HG03039 (cell line): Measurements from ENCODE around the gene SPAM1.
"Not testable (repeated sequence)": the region's sequence is repeated elsewhere in the genome, so short reads cannot be mapped to it uniquely, and the experiment has no call there.

Experiments used
- ATAC-seq: cut with Tn5 transposase; IDR thresholded peaks from one replicate; pipeline ENCODE4 v1.9.1; 2021; ENCODE audit warnings: mild to moderate bottlenecking, moderate library complexity; ENCODE audit not compliant: unreplicated experiment

SPAM1 gene

DNA sequence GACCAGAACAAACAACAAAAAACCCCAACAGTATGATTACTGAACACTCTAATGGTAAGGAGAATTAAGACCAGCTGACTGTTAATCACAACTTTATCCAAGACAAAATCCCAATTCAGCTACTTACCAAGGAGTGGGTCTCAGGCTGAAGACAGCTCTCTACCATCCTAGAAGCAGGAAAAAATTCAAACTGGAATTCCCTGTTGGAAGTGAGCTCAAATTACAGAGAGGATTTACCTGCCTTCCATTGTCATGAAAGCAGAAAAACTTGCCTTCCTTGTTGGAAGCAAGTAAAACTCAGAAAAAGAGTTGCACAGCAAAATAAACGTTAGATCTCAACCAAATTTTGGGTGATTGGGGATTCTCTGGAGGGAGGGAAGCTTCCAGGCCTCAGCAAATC is 20.9 kb downstream of the SPAM1 start:
- no peak for ATAC-seq

DNA sequence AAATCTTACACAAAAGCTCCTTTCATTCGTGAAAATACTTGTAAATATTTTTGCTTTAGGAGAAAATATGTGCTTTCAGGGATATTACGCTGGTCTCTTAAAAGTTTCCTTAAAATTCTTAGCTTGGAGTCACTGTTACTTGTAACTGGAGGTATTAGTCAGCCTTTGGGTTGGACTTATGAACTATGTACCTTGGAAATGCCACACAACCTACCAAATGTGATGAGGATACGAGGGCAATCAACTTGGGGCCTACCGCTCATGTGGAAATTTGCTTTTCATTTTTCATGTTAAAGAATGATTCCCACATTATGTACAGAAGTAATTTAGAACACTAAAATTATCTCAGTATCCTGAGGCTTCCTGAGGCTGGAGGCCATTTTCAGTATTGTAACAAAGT is 23.1 kb downstream of the SPAM1 start:
- ATAC-seq = no peak

DNA sequence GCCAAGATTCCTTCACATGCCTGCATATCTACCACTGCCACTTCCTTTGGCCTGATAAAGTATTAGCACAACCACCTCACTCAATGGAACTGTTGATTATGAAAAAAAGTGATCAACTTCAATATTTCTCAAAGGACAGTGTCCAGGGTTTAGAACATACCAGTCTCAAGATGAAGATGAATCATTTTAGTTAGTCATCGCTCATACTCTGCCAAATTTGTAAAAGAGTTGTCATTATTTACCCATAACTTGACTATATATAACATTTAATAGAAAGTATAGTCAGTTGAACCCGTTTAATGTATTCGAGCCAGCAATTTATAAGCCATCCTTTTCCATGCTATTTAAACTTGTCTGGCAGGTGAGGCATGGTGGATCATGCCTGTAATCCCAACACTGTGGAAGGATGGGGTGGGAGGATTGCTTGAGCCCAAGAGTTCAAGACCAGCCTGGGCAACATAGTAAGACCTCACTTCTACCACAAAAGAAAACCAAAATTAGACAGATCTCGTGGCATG is 33.2 kb downstream of the SPAM1 start:
- no peak for ATAC-seq

DNA sequence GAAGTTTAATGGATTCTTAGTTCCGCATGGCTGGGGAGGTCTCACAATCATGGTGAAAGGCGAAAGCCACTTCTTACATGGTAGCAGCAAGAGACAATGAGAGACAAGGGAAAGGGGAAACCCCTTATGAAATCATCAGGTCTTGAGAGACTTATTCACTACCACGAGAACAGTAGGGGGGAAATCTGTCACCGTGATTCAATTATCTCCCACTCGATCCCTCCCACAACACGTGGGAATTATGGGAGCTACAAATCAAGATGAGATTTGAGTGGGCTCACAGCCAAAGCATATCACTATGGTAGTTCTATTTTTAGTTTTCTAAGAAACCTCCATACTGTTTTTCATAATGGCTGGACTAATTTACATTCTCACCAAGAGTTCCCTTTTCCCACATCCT is 36.7 kb downstream of the SPAM1 start:
- no peak for ATAC-seq

DNA sequence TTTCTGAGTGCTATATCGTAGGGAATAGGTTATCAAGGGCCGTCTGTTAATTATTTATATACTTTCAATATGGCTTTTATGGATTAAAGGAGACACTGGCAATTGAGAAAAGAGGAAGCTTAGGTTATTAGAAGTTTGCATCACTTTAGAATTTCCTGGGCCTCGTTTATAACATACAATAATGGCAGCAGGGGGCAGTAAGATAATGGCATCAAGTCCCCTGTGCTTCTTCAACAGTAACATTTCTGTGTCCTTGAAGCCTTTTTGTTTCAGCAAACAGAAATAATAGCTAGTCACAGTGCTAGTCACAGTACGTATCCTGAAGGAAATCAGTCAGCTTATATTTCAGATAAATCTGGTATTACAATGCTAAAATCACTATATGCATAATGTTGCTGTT is 41.9 kb downstream of the SPAM1 start:
- no peak for ATAC-seq

DNA sequence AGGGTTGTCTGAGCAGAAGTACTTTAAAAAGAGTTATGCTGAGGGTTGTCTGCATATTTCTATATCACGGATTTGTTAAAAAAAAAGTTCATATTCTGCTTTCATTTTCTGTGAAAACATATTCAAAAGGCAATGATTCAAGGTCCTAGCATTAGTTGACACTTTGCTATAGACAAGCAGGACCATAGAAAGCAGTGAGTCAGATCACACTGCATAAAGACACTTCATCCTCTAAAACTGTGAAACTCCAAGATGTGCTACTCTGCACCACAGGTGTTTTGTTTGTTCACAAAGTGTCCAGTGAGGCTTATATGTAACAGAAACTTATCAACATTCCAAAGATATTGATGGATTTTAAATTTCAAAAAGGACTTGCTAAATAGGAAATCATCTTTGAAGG is 47.0 kb downstream of the SPAM1 start:
- ATAC-seq = no peak

DNA sequence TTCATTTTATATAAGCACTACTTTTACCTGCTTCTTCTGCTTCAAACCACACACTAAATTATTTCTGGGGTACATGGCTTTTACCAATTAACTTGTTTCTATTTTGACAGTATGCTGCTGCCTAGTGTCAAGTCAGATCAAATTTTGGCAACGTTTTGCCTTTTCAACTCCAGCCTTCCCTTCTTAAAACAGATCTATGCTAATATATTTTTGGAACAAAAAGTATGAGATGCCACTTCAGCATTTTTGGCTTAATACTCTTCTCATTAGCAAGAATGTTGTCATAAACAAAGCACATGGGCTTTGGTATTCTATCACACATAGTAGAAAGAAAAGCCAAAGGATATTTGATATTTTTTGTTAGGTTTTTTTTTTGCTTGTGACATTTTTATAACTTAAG is 47.8 kb downstream of the SPAM1 start:
- no peak for ATAC-seq

DNA sequence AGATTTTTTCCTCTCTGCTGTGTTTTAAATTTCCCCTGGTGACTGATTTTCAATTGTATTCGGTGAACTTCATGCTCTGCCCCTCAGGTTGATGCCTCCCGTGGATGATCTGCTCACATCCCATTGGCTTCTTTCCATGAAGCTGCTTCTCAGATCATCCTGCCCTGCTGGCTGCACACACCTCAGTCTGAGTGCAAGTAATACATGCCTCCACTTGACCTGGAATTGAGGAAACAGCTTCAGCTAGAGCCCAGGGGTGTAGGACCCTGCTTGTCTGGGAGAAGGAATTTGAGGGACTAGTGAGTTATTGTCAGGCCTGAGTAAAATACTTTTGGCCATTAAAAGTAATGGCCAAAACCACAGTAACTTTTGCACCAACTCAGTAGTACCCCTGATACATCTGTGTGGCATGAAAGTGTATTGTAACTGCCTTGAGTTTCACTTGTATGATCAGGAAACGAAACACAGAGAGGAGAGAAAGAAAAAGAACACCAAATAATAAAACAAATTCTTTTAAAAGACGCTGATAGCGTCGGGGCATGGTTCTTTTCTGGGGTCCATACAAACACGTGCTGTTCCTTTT is 49.4 kb downstream of the SPAM1 start:
- ATAC-seq = no peak

DNA sequence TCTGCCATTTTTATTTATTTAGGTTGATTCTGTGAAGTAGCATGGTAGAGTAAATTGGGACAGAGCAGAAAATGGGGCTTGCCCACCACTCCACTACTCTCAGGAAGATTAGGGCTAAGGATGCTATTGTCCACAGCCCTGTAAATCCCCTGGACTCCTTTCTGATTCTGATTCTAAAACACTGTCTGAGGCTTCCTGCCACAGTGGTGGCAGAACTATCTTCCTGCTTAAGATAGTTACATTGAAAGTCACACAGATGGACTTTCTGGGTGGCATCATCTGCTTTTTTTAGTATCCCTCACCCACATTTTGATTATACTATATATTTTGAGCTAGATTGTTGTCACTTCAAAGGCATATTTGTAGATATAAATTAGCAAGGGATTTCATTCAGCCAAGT is 50.0 kb downstream of the SPAM1 start:
- no peak for ATAC-seq

DNA sequence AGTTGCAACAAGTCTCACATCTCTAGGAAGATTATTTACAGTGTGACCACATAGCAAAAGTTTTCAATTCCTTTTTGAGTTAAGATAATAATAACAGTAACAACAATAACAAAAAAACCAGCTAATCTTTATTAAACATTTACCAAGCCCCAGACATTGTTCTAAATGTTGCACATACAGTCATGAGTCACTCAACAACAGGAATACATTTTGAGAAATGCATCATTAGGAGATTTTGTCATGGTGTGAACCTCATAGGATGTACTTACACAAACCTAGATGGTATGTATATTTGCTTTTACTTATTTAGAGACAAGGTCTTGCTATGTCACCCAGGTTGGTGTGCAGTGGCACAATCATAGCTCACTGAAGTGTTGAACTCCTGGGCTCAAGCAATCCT is 52.0 kb downstream of the SPAM1 start:
- no peak for ATAC-seq

DNA sequence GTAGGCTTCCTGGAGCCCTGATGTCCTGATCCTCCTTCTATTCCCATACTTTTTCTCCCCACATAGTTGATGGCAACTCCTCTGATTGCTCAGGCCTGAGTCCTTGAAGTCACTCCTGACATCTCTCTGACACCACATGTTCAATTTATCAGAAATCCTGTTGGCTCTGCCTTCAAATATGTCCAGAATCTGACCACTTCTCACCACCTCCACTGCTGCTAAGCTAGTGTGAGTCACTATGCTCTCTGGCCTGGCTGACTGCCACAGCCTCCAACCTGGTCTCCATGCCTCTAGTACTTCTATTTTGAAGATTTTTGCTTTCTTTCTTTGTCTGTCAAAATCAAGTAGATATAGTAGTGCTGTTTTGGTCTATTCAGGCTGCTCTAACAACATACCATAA is 54.8 kb downstream of the SPAM1 start:
- ATAC-seq = no peak

DNA sequence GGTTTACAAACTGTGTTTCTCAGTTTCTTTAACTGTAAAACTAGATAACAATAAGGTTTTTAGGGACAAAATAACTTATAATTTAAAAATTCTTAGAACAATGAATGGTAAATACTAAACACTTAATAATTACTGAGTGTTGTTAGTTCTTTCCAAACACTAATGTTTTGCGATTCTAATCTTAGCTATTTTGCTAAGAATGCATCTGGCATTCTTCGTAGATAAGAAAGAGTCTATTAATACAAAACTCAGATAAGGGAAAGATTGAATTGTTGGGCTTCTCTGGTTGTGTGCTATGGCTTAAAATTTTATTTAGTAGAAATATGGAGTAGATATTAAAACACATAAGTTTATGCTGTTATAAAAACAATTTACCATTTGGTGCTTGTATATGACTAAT is 62.4 kb downstream of the SPAM1 start:
- no peak for ATAC-seq

DNA sequence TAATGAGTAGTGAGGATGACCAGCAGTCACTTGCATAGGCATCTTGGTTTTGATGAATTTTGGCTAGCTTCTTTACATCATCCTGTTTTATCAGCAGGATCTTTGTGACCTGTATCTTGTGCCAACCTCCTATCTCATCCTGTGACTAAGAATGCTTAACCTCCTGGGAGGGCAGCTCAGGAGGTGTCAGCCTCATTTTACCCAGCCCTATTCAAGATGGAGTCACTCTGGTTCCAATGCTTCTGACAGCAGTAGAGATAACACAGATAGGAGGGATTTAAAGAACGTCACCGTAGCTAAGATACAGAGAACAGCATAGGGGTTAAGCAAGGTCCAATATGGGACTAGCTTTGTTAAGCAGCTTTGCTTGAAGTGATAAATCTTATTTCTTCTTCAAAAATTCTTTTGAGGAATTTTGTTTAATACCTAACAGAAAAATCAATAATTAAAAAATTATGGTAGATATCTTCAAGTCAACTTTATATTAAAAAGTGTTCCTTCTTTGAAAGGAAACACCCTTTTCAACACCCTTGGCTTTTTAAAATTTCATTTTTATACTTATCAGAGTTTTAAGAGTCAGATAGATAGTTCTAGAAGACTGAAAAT is 68.0 kb downstream of the SPAM1 start:
- ATAC-seq = no peak

DNA sequence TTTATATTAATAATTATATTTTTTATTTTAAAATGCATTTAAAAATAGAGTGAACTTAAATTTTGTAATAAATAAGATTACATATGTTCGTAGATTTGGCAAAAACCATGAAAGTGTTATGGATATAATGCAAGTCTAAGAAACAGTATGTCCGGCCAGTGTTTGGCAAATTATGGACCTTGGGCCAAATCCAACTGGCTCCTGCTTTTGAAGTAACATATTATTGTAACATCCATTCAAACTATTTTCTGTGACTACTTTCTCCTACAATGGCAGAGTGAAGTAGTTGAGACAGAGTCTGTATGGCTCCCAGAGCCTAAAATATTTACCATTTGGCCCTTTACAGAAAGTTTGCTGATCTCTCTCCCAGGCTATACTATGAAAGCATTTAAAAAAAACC is 69.0 kb downstream of the SPAM1 start:
- no peak for ATAC-seq

DNA sequence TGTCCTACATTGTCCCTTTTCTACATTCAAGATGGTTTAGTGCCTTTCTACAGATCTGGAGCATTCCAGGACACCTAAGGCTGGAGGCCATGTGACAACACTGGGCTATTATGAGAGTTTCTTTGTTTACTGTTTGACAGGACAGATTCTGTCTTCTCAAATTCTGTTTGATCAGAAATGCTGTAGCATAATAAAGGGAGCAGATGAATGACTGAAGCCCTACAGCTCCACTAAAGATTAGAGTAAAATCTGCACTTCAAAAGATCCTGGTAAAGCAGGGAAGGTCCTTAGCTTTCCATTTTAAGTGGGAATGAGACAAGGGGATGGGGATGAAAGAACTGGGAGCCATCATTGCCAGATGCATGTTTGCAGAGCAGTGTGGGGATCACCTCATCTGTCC is 69.4 kb downstream of the SPAM1 start:
- ATAC-seq = no peak

DNA sequence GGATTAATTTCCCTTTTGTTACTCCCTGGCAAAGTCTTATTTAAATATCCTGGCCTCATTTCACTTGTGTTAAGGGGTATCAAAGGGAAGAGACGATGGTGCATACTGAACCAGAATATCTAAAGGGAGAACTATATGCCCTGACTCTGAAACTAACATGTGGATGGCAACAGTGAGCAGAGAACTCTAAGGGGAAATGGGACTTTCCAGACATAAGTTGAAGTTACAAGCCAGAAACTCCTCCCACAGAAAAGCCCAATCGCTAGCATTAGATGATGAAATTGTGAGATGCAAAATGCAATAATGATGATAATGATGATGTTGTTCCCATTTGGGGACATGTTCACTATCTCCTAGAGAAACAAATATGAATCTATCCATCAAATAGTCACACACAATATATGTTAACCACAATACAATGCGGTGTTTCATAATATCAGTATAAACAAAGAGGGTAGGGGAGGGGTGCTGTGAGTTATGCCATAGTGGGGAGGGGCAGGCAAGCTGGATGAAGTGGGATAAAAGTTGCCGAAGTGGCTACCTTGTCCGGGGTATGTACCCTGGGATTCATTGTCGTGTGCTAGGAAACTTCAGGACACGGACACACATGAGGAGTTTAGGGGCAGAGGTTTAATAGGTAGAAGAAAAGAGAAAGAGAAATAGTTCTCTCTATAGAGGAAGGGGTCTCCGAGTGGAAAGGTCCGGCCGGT is 70.7 kb downstream of the SPAM1 start:
- no peak for ATAC-seq

DNA sequence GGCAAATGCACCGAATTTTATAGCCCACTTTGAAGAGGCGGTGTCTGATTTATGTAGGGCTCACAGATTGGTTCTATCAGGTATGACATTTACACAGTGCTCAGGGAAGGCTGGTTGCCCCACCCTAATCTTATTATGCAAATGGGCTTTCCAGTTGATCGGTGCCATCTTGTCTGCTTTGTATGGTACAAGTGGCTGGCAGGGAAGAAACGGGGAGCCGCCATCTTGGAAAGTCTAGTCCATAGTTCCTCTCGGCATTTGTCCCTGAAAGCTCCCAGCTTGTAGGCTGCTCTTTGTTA is 71.2 kb downstream of the SPAM1 start:
- ATAC-seq = no peak

DNA sequence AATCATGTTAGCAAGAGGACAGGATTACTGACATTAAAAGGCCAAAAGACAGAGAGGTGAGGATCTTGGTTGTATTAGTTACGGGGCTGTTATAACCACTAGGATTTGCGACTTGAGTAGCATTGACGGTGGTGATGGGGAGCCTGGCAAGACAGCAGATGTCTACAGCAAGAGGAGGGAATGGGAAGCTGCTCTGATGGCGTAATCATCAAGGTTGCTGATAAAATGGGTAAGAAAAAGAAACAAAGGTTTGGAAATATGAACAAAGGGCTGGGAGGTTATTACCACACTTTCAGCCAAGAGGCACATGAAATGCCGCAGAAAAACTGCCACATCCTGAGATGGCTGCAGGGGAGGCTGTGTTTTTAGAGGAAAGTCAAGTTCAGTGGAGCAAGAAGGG is 73.9 kb downstream of the SPAM1 start:
- ATAC-seq = no peak

DNA sequence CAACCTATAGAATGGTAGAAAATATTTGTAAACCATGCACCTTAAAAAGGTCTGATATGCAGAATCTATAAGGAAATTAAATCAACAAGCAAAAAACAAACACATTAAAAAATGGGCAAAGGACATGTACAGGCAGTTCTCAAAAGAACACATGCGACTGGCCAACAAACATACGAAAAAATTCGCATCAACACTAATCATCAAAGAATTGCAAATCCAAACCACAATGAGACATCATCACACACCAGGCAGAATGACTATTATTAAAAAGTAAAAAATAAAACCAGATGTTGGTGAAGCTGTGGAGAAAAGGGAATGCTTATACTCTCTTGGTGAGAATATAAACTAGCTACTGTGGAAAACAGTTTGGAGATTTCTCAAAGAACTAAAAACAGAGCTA is 74.7 kb downstream of the SPAM1 start:
- no peak for ATAC-seq

DNA sequence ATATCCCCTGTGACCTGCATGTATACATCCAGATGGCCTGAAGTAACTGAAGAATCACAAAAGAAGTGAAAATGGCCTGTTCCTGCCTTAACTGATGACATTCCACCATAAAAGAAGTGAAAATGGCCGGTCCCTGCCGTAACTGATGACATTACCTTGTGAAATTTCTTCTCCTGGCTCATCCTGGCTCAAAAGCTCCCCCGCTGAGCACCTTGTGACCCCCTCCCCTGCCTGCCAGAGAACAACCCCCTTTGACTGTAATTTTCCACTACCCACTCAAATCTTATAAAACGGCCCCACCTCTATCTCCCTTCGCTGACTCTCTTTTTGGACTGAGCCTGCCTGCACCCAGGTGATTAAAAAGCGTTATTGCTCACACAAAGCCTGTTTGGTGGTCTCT is 83.3 kb downstream of the SPAM1 start:
- not testable (repeated sequence) for ATAC-seq

DNA sequence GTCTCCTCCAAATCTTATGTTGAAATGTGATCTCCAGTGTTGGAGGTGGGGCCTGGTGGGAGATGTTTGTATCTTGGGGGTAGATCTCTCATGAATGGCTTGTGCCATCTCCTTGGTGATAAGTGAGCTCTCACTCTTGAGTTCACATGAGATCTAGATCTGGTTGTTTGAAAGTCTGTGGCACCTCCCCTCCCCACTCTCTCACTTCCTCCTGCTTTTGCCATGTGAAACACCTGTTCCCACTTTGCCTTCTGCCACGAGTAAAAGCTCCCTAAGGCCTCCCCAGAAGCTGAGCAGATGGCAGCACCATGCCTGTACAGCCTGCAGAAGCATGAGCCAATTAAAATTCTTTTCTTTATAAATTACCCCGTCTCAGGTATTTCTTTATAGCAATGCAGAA is 84.3 kb downstream of the SPAM1 start:
- no peak for ATAC-seq
